HEK293 (cell line): Measurements from ENCODE around the gene BMPR1A.

Experiments
- CTCF ChIA-PET: fragments of 350-600 bp; formaldehyde crosslinking; extraction: SDS; loops from one replicate; lab custom pipeline; 2021; ENCODE audit warnings: antibody characterized with exemption; lab: Yijun Ruan, JAX
- POLR2A ChIA-PET: fragments of 300-600 bp; formaldehyde crosslinking; extraction: SDS; loops from one replicate; lab custom pipeline; 2020; ENCODE audit warnings: antibody characterized with exemption, inconsistent platforms; lab: Yijun Ruan, JAX
- H3K27ac ChIP-seq: fragments of 200-500 bp; sonication (Bioruptor generic); 2 replicates; pipeline ENCODE4 v1.5.1; 2014; ENCODE audit warnings: low read depth, low read length, control low read depth, inconsistent platforms; ENCODE audit errors: extremely low read depth
- H3K36me3 ChIP-seq, 2 experiments: fragments of 200-500 bp in 1 of 2; sonication (Bioruptor generic) in 1 of 2; 1 replicate in 1 of 2; 2 replicates in 1 of 2; pipeline ENCODE4 v1.5.1; 2014 to 2017; ENCODE audit warnings: inconsistent platforms in 2 of 2, low read length in 2 of 2; ENCODE audit not compliant: control insufficient read depth in 2 of 2, insufficient read depth in 1 of 2
- H3K4me1 ChIP-seq: fragments of 200-500 bp; sonication (Bioruptor generic); 2 replicates; pipeline ENCODE4 v1.5.1; 2014; ENCODE audit warnings: mild to moderate bottlenecking, low read length, inconsistent platforms; ENCODE audit not compliant: control insufficient read depth, insufficient read depth
- H3K4me3 ChIP-seq: 2 replicates; pipeline ENCODE4 v1.5.1; 2011; ENCODE audit warnings: low read depth, mild to moderate bottlenecking, control low read depth, low read length, moderate library complexity
- H3K9me3 ChIP-seq: fragments of 200-500 bp; sonication (Bioruptor generic); 2 replicates; pipeline ENCODE4 v1.5.1; 2014; ENCODE audit warnings: low read depth, low read length, inconsistent platforms; ENCODE audit not compliant: control insufficient read depth, insufficient read depth
- FEZF1 ChIP-seq: fragments of 450-650 bp; formaldehyde crosslinking; IDR thresholded peaks from 2 replicates; pipeline ENCODE4 v1.5.1; 2016; ENCODE audit warnings: missing biosample characterization, missing genetic modification characterization
- KLF16 ChIP-seq: fragments of 450-650 bp; formaldehyde crosslinking; IDR thresholded peaks from 2 replicates; pipeline ENCODE4 v1.5.1; 2017; ENCODE audit warnings: missing biosample characterization, missing genetic modification characterization
- MZF1 ChIP-seq: fragments of 450-650 bp; formaldehyde crosslinking; IDR thresholded peaks from 2 replicates; pipeline ENCODE4 v1.5.1; 2017; ENCODE audit warnings: missing biosample characterization, missing genetic modification characterization, borderline replicate concordance
- OSR2 ChIP-seq: fragments of 450-650 bp; formaldehyde crosslinking; IDR thresholded peaks from 2 replicates; pipeline ENCODE4 v1.5.1; 2016; ENCODE audit warnings: missing biosample characterization, missing genetic modification characterization
- PRDM1 ChIP-seq: fragments of 450-650 bp; formaldehyde crosslinking; IDR thresholded peaks from 2 replicates; pipeline ENCODE4; 2016; ENCODE audit warnings: missing biosample characterization, missing genetic modification characterization
- PRDM6 ChIP-seq: fragments of 450-650 bp; formaldehyde crosslinking; IDR thresholded peaks from 2 replicates; pipeline ENCODE4 v1.5.1; 2017; ENCODE audit warnings: missing biosample characterization, missing genetic modification characterization
- SCRT2 ChIP-seq: fragments of 450-650 bp; formaldehyde crosslinking; IDR thresholded peaks from 2 replicates; pipeline ENCODE4 v1.5.1; 2016; ENCODE audit warnings: missing biosample characterization, missing genetic modification characterization
- ZBTB17 ChIP-seq: fragments of 450-650 bp; formaldehyde crosslinking; IDR thresholded peaks from 2 replicates; pipeline ENCODE4 v1.5.1; 2016; ENCODE audit warnings: missing biosample characterization, missing genetic modification characterization
- ZBTB8A ChIP-seq: fragments of 450-650 bp; formaldehyde crosslinking; IDR thresholded peaks from 2 replicates; pipeline ENCODE4 v1.5.1; 2016; ENCODE audit warnings: missing biosample characterization, missing genetic modification characterization
- ZNF248 ChIP-seq: fragments of 450-650 bp; formaldehyde crosslinking; IDR thresholded peaks from 2 replicates; pipeline ENCODE4 v1.5.1; 2017; ENCODE audit warnings: missing biosample characterization, missing genetic modification characterization
- ZNF354C ChIP-seq: fragments of 450-650 bp; formaldehyde crosslinking; IDR thresholded peaks from 2 replicates; pipeline ENCODE4 v1.5.1; 2016; ENCODE audit warnings: missing biosample characterization, missing genetic modification characterization, low read depth, borderline replicate concordance
- ZNF362 ChIP-seq: fragments of 450-650 bp; formaldehyde crosslinking; IDR thresholded peaks from 2 replicates; pipeline ENCODE4 v1.5.1; 2016; ENCODE audit warnings: missing biosample characterization, missing genetic modification characterization
- ZNF555 ChIP-seq: fragments of 450-650 bp; formaldehyde crosslinking; conservative IDR thresholded peaks from 2 replicates; pipeline ENCODE4 v1.5.1; 2017; ENCODE audit warnings: missing biosample characterization, mild to moderate bottlenecking, missing genetic modification characterization, inconsistent platforms
- ZNF704 ChIP-seq: fragments of 450-650 bp; formaldehyde crosslinking; IDR thresholded peaks from 2 replicates; pipeline ENCODE4 v1.5.1; 2016; ENCODE audit warnings: missing biosample characterization, missing genetic modification characterization
- ZNF777 ChIP-seq: fragments of 450-650 bp; formaldehyde crosslinking; IDR thresholded peaks from 2 replicates; pipeline ENCODE4 v1.5.1; 2017; ENCODE audit warnings: missing biosample characterization, missing genetic modification characterization, borderline replicate concordance
- ZSCAN30 ChIP-seq: fragments of 450-650 bp; IDR thresholded peaks from 2 replicates; pipeline ENCODE4 v1.5.1; 2018; ENCODE audit warnings: missing biosample characterization, mild to moderate bottlenecking, missing genetic modification characterization, moderate library complexity
- TF ChIP-seq, protein P1 (sequence below): fragments of 450-650 bp; formaldehyde crosslinking; IDR thresholded peaks from 2 replicates; pipeline ENCODE4 v1.5.1; 2017; ENCODE audit warnings: missing biosample characterization, missing genetic modification characterization
- TF ChIP-seq, protein P2 (sequence below): fragments of 450-650 bp; IDR thresholded peaks from 2 replicates; pipeline ENCODE4 v1.5.1; 2018; ENCODE audit warnings: missing biosample characterization, mild to moderate bottlenecking, missing genetic modification characterization

The BMPR1A gene

DNA sequence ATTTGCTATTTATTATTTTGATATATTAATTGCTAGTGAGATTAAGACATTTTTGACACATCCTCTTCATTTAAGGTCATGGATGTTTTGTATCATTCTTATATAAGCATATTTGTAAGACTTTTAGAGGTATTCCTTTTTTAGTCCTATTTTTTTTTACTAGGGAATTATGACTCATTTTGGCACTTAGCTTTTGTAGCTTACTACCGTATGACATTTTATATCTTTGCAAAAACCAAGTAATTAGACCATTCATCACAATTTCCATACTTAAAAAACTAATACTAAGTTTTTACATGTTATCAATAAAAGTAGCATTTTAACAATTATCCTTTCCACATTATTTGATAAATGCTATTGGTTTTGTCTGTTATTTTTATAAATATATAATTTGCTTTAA is 41.6 kb downstream of the BMPR1A start:
- TF ChIP-seq KLF16 (tag by site-specific recombination): no peak
- TF ChIP-seq PRDM6: peak; percentile 86
- TF ChIP-seq ZNF555 (tag by site-specific recombination): no peak
- no peak for TF ChIP-seq SCRT2
- peak; percentile 85 for TF ChIP-seq ZNF362 (tag by site-specific recombination)
- 0 out of 2 replicates have a peak, but pooled peaks have one; percentile 20 for TF ChIP-seq ZBTB8A (tag by site-specific recombination)
- no peak for TF ChIP-seq ZNF248 (tag by site-specific recombination)
- TF ChIP-seq ZNF354C (tag by site-specific recombination): no peak
- TF ChIP-seq, protein P1, sequence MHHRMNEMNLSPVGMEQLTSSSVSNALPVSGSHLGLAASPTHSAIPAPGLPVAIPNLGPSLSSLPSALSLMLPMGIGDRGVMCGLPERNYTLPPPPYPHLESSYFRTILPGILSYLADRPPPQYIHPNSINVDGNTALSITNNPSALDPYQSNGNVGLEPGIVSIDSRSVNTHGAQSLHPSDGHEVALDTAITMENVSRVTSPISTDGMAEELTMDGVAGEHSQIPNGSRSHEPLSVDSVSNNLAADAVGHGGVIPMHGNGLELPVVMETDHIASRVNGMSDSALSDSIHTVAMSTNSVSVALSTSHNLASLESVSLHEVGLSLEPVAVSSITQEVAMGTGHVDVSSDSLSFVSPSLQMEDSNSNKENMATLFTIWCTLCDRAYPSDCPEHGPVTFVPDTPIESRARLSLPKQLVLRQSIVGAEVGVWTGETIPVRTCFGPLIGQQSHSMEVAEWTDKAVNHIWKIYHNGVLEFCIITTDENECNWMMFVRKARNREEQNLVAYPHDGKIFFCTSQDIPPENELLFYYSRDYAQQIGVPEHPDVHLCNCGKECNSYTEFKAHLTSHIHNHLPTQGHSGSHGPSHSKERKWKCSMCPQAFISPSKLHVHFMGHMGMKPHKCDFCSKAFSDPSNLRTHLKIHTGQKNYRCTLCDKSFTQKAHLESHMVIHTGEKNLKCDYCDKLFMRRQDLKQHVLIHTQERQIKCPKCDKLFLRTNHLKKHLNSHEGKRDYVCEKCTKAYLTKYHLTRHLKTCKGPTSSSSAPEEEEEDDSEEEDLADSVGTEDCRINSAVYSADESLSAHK: no peak
- H3K4me3 ChIP-seq: no peak overlapping the region
- H3K27ac ChIP-seq: no peak overlapping the region
- H3K9me3 ChIP-seq: no peaks in the 10 kb centered on the region
- no peaks in the 10 kb centered on the region; a peak in 1 of 3 replicates for H3K36me3 ChIP-seq
- ChIA-PET CTCF (no interaction called here), POLR2A (no interaction called here)
- H3K4me1 ChIP-seq: peaks cover 24% of the 10 kb centered on the region

GRCh38 chr10:86798611-86799010 is 42.2 kb downstream of the BMPR1A start:
- ChIA-PET CTCF (no interaction called here), POLR2A (no interaction called here)
- Histone ChIP-seq H3K27ac (no peak overlapping the region), H3K4me1 (peaks cover 24% of the 10 kb centered on the region), H3K4me3 (no peak overlapping the region), H3K36me3 (no peaks in the 10 kb centered on the region), H3K9me3 (no peaks in the 10 kb centered on the region)
- TF ChIP-seq FEZF1 (tag by site-specific recombination) (peak; percentile 9; the same call in 1 of the 2 replicates), OSR2 (tag by site-specific recombination) (0 out of 2 replicates have a peak, but pooled peaks have one; percentile 20), ZNF704 (no peak), PRDM1 (tag by site-specific recombination) (peak; percentile 92), MZF1 (peak; percentile 58; the same call in 1 of the 2 replicates), ZNF777 (no peak), ZSCAN30 (tag by site-specific recombination) (0 out of 2 replicates have a peak, but pooled peaks have one; percentile 9), ZBTB17 (tag by site-specific recombination) (0 out of 2 replicates have a peak, but pooled peaks have one; percentile 32)
- TF ChIP-seq, protein P2, sequence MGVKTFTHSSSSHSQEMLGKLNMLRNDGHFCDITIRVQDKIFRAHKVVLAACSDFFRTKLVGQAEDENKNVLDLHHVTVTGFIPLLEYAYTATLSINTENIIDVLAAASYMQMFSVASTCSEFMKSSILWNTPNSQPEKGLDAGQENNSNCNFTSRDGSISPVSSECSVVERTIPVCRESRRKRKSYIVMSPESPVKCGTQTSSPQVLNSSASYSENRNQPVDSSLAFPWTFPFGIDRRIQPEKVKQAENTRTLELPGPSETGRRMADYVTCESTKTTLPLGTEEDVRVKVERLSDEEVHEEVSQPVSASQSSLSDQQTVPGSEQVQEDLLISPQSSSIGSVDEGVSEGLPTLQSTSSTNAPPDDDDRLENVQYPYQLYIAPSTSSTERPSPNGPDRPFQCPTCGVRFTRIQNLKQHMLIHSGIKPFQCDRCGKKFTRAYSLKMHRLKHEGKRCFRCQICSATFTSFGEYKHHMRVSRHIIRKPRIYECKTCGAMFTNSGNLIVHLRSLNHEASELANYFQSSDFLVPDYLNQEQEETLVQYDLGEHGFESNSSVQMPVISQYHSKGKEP (tag by site-specific recombination): peak; percentile 72
- TF ChIP-seq, all 188 proteins: peak for 7
